PC-3 (cell line): ENCODE measurements around the gene CYTH4.

Experiments used
- EZH2 ChIP-seq: fragments of 300-600 bp; sonication (generic); IDR thresholded peaks from one replicate; pipeline ENCODE4 v1.6.1; 2017; ENCODE audit warnings: antibody characterized with exemption, mild to moderate bottlenecking, low read length; ENCODE audit not compliant: unreplicated experiment
- TF ChIP-seq, protein P1 (sequence below): fragments of 300-600 bp; sonication (generic); conservative IDR thresholded peaks from 2 replicates; pipeline ENCODE4 v1.5.1; 2017; ENCODE audit warnings: antibody characterized with exemption, low read depth, mild to moderate bottlenecking, low read length

DNA sequence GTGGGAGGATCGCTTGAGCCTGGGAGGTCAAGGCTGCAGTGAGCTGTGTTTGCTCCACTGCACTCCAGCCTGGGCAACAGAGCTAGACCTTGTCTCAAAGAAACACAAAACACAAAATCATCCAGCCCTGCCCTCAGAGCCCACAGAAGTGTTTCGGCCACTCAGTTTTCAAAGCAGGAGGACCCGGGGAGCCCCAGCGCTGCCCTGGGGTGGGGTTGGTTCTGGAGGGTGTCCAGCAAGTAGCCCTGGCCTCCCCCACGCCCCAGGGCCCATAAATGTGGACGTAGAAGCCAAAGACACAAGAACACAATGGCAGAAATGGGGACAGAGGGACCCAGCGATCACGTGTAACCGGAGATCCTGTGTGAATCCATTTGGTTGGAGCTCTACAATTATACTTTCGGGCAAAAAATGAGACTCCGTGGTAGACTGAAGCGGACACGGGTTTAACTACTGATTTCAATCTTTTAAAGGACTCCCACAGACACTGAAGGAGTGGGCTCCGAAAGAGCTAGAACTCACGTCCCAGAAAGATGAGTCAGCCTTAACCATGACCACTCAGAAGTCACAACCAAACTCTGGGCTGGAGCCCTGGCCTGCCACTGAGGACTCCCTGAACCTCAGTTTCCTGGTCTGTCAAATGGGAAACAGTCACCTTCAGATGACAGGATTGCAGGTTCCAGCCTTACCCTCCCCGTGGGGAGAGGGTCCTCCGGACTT lies 9.0 kb upstream of the CYTH4 start:
- TF ChIP-seq, protein P1, sequence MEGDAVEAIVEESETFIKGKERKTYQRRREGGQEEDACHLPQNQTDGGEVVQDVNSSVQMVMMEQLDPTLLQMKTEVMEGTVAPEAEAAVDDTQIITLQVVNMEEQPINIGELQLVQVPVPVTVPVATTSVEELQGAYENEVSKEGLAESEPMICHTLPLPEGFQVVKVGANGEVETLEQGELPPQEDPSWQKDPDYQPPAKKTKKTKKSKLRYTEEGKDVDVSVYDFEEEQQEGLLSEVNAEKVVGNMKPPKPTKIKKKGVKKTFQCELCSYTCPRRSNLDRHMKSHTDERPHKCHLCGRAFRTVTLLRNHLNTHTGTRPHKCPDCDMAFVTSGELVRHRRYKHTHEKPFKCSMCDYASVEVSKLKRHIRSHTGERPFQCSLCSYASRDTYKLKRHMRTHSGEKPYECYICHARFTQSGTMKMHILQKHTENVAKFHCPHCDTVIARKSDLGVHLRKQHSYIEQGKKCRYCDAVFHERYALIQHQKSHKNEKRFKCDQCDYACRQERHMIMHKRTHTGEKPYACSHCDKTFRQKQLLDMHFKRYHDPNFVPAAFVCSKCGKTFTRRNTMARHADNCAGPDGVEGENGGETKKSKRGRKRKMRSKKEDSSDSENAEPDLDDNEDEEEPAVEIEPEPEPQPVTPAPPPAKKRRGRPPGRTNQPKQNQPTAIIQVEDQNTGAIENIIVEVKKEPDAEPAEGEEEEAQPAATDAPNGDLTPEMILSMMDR, result no peak
- no peak for TF ChIP-seq EZH2
